SK-N-MC (cell line): ENCODE data around the gene C1orf53.

ENCODE experiments used
- DNase-seq: peaks from one replicate; pipeline ENCODE4 v3.0.0-alpha.2; 2011; ENCODE audit warnings: low read depth, low spot score
- H3K27ac ChIP-seq: fragments of 200-600 bp; sonication (generic); 2 replicates; pipeline ENCODE4 v1.5.1; 2016; ENCODE audit warnings: mixed run types
- H3K36me3 ChIP-seq: fragments of 200-600 bp; sonication (generic); 2 replicates; pipeline ENCODE4 v1.6.1; 2017; ENCODE audit warnings: antibody characterized with exemption, low read length, mixed read lengths; ENCODE audit not compliant: insufficient read depth
- H3K4me3 ChIP-seq: fragments of 200-600 bp; sonication (generic); 2 replicates; pipeline ENCODE4 v1.5.1; 2016
- H3K9ac ChIP-seq: fragments of 200-600 bp; sonication (generic); 2 replicates; pipeline ENCODE4 v1.8.0; 2017; ENCODE audit warnings: mixed run types, mixed read lengths; ENCODE audit not compliant: insufficient read length
- H3K9me3 ChIP-seq: fragments of 200-600 bp; sonication (generic); 2 replicates; pipeline ENCODE4 v1.6.1; 2017; ENCODE audit warnings: low read depth, mild to moderate bottlenecking, antibody characterized with exemption, low read length, moderate library complexity, mixed read lengths
- EZH2 ChIP-seq: fragments of 200-600 bp; sonication (generic); IDR thresholded peaks from one replicate; pipeline ENCODE4 v1.6.1; 2017; ENCODE audit warnings: antibody characterized with exemption
- FOXP2 ChIP-seq: optimal IDR thresholded peaks from 2 replicates; pipeline ENCODE3; 2011; ENCODE audit warnings: mild to moderate bottlenecking, moderate library complexity; ENCODE audit not compliant: insufficient read depth; ENCODE audit errors: extremely low read length, control extremely low read depth
- POLR2AphosphoS5 ChIP-seq: IDR thresholded peaks from 2 replicates; pipeline ENCODE4 v1.6.1; 2012; ENCODE audit warnings: mild to moderate bottlenecking, low read depth, low read length, borderline replicate concordance

C1orf53 gene

DNA sequence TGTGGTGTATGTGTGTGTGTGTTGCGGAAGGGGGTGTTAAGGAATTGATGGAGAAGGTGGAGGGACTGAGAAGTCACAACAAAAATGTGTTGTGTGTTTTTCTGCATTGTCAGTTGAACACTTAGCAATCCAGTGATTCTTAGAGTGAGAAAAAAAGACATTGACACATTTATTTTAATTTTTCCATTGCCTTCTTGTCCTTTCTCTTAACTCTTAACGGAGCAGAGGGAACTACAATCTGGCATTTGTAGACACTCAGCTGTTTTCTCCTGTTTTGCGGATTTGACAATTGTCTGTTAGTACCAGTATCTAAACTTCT is 725 bp downstream of the C1orf53 start:
- no peak for TF ChIP-seq EZH2
- TF ChIP-seq FOXP2 = no peak
- TF ChIP-seq POLR2AphosphoS5 = no peak
- peak overlapping the region; percentile 95 for H3K9ac ChIP-seq
- no peaks in the 10 kb centered on the region for H3K36me3 ChIP-seq
- H3K9me3 ChIP-seq = no peaks in the 10 kb centered on the region
- no peak overlapping the region; the same call in 1 of the 2 replicates for H3K27ac ChIP-seq
- no peak for DNase-seq
- peak overlapping the region; percentile 95 for H3K4me3 ChIP-seq

DNA sequence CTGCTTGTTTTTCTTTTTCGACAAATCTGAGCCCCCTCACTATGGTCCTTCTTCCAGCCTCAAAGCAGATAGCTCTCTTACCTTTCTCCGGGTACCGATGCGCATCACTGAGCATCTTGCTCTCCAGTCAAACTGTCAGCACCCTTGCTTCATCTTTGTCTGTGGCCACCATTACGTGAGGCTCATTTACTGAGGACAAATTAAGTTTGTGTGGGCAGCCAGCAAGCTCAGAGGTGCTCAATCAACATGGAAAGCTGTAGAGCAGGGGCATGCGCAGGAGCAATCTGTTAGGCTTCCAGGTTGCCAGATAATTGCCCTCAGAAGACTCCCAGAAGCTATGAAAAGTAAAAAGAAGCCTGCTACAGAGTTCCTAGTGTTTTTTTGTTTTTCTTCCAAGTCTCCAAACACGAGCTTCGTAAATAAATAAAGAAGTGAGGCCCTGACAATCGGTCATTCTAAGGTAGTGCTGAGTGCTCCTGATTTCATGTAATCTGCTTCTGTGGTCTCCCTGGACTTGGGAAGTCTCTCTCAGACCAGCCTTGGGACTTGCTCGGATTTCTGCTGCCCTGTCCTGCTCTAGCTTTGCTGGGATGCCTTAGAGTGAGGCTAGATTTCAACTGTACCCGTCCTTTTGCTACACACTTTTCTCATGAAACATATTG is 1.8 kb downstream of the C1orf53 start:
- no peak overlapping the region for H3K9ac ChIP-seq
- no peak for DNase-seq
- no peaks in the 10 kb centered on the region for H3K9me3 ChIP-seq
- H3K4me3 ChIP-seq = no peak overlapping the region
- no peaks in the 10 kb centered on the region for H3K36me3 ChIP-seq
- TF ChIP-seq EZH2 = no peak
- no peak for TF ChIP-seq FOXP2
- TF ChIP-seq POLR2AphosphoS5 = no peak
- no peak overlapping the region for H3K27ac ChIP-seq

DNA sequence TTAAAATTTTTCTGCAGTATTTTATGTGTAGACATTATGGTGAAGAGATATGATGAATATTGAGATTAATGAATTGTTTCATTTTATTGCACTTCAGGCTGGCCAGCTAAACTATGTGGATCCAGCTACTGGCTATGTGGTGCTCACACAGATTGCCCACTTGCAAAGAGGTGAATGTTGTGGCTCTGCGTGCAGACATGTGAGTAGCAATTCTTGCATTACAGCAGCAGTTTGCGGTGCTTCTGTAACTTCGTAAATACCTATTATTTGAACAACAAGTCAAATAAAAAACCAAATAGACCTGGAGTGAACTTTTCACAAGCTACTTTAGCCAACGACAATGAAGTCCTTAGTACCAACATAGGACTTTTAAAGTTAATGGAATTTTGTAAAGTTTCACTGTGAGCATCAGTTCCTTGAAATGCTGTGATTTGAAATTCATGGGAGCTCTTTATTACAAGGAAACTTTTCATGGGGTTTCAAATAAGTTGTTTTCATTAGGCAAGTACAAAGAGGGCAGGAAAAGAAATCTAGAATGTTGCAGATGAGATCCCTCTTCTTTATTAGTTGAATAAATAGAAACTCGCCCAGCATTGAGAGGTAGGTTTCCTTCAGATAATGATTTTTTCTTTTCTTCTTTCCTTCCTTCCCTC is 3.4 kb downstream of the C1orf53 start:
- H3K9me3 ChIP-seq = no peaks in the 10 kb centered on the region
- TF ChIP-seq EZH2 (no peak), FOXP2 (no peak)
- H3K36me3 ChIP-seq = no peaks in the 10 kb centered on the region
- no peak overlapping the region for H3K4me3 ChIP-seq
- DNase-seq = no peak
- H3K9ac ChIP-seq = no peak overlapping the region
- H3K27ac ChIP-seq = no peak overlapping the region

DNA sequence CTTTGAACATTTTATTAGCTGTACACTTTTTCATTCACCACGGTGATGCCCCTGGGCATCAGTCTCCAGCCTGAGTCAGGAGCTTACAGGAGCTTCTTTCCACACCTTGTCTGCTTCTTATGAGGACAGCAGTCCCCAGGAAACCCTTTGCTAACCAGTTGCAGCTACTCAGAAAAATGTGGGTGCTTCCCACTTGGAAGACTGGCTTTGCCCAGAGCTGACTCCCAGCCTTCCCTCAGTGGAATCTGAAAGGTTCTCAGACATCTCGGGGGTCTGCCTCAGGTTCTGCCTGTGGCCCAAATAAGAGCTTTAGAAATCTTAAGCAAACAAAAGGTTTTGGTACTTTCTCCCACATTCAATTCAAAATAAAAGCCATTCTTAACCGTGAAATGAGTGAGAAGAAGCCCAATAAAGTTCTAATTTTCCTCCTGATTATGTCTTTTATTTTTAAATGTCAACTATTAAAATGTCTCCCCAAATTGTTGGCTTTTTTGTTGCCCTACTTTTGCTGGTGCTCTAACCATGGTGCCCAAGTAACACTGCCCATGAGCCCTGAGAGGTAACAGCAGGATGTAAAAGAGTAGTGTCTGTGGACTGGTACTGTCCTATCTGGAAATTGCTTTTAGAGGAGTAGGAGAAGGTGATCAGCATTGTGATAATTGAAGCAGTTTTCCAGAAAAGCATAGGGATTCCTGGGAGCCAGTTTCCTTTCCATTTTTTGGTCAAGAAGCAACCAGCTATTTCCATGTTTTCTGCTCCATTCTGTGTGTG is 5.6 kb downstream of the C1orf53 start:
- TF ChIP-seq POLR2AphosphoS5 (no peak), EZH2 (no peak), FOXP2 (no peak)
- no peak for DNase-seq
- Histone ChIP-seq H3K9me3 (no peaks in the 10 kb centered on the region), H3K36me3 (no peaks in the 10 kb centered on the region), H3K4me3 (peak overlapping the region; percentile 71), H3K27ac (peak overlapping the region; percentile 76), H3K9ac (no peak overlapping the region)

DNA sequence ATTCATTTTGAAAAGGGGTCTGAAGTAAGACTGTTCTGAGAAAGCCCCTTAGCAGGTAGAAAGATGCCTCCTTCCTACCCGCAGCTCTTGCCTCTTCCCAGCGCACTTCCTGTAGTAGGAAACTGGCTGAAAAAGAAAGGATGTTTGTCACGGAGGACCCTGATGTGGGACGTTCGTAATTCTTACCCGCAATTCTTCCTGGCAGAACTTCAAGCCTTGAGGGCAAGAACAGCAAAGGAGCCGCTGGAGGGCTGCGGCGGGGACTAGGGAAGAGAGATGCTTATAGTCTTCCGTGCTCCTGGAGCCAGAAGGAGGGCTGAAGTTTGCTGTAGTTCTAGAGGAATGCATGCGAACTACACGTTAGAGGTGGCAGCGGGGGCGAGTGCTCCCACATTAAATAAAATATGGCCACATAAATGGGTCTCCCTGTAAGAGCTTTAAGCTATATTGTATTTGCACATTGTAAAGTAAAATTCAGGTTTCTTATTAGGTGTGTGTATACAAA is 6.3 kb downstream of the C1orf53 start:
- no peak for TF ChIP-seq EZH2
- peak; percentile 44 for TF ChIP-seq POLR2AphosphoS5
- Histone ChIP-seq H3K9ac (peak overlapping the region; percentile 25), H3K36me3 (no peaks in the 10 kb centered on the region), H3K4me3 (peak overlapping the region; percentile 71), H3K27ac (peak overlapping the region; percentile 76), H3K9me3 (no peaks in the 10 kb centered on the region)
- DNase-seq = peak; percentile 86

DNA sequence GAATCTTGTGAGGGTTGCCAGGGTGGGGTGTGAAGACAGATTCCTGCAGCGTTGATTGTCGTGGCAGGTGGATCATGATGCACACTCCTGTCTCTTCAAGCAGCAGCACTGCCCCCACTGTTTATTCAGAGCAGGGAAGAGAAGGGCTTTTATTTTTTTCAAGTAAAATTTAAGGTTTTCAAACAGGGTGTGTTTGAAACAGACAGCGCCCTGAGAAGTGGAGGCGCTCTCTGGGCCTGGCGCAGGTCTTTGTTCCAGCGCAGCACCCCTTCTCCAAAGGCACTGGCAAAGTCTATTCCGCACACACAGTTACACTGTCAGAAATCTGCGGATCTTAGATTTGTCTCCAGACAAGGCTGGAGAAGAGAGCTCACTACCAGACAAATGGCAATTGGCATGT is 7.0 kb downstream of the C1orf53 start:
- no peak for TF ChIP-seq POLR2AphosphoS5
- TF ChIP-seq FOXP2 = no peak
- no peak for TF ChIP-seq EZH2
- H3K9me3 ChIP-seq = no peaks in the 10 kb centered on the region
- peak overlapping the region; percentile 71 for H3K4me3 ChIP-seq
- H3K9ac ChIP-seq = peak overlapping the region; percentile 25
- peak overlapping the region; percentile 76 for H3K27ac ChIP-seq
- no peak for DNase-seq
- H3K36me3 ChIP-seq = no peaks in the 10 kb centered on the region

DNA sequence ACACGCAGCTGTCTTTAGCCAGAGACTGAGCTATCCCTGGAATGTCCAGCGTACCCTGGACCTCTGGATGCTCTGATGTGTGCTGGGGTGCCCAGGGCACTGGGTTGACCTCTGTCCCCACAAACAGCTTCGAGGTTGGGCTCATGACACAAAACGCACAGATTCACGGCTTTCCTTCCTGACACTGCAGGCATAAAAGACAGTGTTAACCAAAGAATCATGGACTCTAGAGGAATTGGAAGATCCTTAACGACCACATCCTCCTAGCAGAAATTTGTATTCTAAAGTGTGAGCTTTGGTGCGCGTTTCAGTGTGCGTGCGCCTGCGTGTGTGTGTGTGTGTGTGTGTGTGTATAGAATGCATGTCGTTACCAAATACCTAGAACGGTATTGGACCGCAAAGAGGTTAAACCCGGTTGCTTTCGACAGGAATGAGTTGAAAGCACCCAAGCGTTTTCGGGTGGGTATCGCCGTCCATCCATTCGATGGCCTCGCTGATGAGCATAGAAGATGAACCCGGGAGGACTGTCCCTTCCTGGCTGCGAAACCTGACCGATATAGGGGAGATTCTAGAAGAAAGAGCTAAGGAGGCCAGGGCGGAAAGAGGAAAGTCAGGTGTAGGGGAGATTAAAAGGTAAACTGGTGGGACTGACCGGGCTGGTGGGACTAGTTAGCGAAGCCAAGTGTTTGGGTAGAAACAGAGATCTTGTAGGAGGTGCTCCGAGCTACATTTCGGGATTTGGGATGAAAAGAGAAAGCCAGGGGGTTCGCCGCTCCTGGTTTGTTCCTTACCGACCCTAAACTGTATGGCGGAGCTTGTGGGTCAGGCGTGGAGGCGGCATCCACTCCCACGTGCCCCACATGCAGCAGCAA is 7.9 kb downstream of the C1orf53 start:
- DNase-seq = no peak
- no peaks in the 10 kb centered on the region for H3K36me3 ChIP-seq
- H3K27ac ChIP-seq = no peak overlapping the region
- H3K4me3 ChIP-seq = no peak overlapping the region
- H3K9me3 ChIP-seq = no peaks in the 10 kb centered on the region
- no peak for TF ChIP-seq POLR2AphosphoS5
- no peak overlapping the region for H3K9ac ChIP-seq
